Stimulated activated naive CD8-positive, alpha-beta T cell treated with anti-CD3 and anti-CD28 coated beads, Interleukin-15, amount 100 ng/mL, for 72 hours (primary cell): Measurements from ENCODE around the gene TNFRSF1A.

Experiments
- ATAC-seq: fragments of 150-1000 bp; cut with Tn5 transposase; 2 replicates; pipeline ENCODE4 v1.10.0; 2021; ENCODE audit warnings: mild to moderate bottlenecking, moderate library complexity
- DNase-seq, 2 donors: peaks; one replicate each; pipeline ENCODE4 v3.0.0; 2021 to 2022
- H3K27ac Mint-ChIP-seq, 2 donors: one replicate each; pipeline ENCODE4 v1.8.0; 2022; ENCODE audit warnings: mild to moderate bottlenecking in 2 of 2, mixed read lengths in 2 of 2, moderate library complexity in 2 of 2
- H3K27me3 Mint-ChIP-seq: one replicate; pipeline ENCODE4 v1.8.0; 2022; ENCODE audit warnings: mixed read lengths
- H3K4me1 Mint-ChIP-seq: one replicate; pipeline ENCODE4 v1.8.0; 2022; ENCODE audit warnings: mild to moderate bottlenecking, mixed read lengths
- H3K4me3 Mint-ChIP-seq, 2 donors: one replicate each; pipeline ENCODE4 v1.8.0; 2022; ENCODE audit warnings: mild to moderate bottlenecking in 2 of 2, mixed read lengths in 2 of 2, moderate library complexity in 1 of 2
- H3K9me3 Mint-ChIP-seq, 2 donors: one replicate each; pipeline ENCODE4 v1.8.0; 2022; ENCODE audit warnings: mixed read lengths in 2 of 2

Gene TNFRSF1A

DNA sequence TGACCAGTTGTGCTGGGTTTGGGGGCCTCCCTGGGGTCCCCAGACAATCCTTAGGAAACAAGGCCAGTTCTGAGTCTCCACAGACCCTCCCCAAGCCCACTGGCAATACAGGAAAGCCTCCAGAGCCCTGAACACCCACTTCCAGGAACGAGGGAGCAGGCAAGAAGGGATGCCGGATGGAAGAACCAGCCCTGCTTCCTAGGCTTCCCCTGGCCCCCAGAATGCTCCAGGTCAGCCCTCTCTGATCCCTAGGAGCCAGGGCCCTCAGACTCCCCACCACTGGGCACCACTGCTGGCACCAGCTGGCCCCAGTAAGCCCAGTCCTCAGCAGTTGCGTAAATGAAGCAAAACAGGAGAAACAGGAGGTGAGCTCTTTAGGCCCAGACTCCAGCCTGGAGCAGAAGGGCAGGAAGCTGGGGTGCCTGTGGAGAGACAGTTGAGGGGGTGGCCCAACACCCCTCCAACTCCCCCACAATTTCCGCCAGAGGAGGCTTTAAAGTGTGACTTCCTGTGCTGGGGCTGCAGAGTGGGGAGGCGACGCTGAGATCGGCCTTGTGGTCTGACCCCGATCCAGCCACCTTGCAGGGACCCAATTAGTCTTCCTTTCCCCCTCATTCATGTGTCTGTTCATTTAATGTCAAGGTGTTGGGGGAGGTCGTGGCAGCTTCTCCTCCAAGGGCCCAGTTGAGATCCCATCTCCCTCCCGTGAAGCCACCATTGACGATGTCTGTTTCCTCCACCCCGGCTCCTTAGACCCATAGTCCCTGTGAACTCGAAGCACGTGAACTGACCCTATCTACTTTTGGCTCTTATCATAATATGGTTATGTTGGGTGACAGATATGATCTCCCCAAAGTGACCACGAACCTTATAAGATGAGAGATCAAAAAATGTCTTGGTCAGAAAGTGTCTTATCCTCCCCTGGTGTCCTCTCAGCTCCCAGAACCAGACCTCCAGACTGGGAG, 4.7 kb downstream of the TNFRSF1A start:
- ATAC-seq (peak; percentile 15), DNase-seq (peak in 1 of 2 donors; percentile 51)
- Mint-ChIP-seq H3K27me3 (no peaks in the 10 kb centered on the region), H3K4me1 (peaks cover 6% of the 10 kb centered on the region), H3K27ac (peak overlapping the region in 1 of 2 donors; percentile 81), H3K4me3 (no peak overlapping the region), H3K9me3 (no peaks in the 10 kb centered on the region)

DNA sequence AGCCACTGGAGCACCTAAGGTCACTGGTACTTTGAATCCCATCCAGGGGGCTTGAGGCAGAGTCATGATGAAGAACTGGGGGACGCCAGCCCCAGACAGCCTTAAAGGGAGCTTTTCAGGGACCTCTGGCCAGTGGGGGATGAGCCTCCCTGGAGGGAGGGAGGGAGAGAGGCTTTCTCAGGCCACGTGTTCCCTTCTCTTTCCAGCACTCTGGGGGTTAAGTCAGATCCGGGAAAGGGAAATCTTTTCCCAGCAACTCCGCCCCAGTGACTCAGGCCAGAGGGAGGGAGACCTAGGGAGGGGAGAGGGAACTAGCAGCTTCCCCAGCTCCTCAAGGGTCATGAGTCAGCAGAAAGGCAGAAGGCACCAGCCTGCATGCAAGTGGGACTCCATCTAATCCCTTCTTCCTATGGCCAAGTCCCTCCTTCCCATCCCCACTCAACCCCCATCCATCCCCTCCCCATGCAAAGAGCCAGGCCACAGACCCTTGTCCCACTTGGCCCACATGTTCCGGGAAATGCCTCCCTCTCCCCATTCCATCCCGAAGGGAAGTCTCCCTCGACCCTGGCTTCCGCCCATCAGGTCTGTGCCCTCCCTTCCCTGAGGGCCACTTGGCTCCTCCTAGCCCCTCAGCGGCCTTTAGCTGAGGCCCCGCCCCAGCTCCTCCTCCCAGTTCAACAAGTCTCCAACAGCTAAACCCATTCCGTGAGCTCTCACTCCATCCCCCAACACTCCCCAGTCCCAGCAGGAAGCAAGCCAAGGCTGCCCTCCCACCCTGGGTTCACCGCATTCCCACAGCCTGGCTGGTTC, 5.6 kb downstream of the TNFRSF1A start:
- Mint-ChIP-seq H3K9me3 (no peaks in the 10 kb centered on the region), H3K4me3 (no peak overlapping the region), H3K27ac (peak overlapping the region in 1 of 2 donors; percentile 92), H3K4me1 (peaks cover 4% of the 10 kb centered on the region), H3K27me3 (no peaks in the 10 kb centered on the region)
- DNase-seq = peak; percentile 53 to 61
- peak; percentile 40 for ATAC-seq

DNA sequence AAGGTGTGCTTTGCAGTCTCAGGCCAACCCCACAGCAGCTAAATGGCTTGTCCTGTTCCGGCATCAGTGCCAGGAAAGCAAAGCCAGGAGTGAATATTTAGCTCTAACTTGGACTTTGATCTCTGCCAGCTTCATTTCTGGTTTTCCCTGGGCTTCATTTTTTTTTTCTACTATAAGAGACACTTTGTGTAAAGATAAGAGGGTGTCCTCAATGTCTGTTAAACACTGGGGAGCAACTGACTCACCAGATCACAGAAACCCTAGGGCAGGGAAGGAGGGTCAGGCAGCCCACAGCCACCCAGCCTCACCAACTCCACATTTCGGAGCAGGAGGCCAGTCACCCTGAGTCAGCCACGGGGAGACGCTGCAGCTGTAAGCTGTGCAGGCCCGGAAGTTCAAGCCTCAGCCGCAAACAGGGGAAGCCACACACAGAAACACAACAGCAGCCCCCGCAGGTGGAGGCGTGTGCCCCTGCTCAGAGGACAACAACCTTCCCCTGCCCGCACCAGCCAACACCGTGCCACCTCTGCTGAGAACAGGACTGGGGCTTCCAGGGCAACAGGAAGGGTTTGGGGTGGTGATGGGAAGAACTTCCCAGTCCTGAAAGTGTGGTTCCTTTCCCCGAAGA, 6.3 kb downstream of the TNFRSF1A start:
- no peaks in the 10 kb centered on the region for H3K9me3 Mint-ChIP-seq
- no peak overlapping the region for H3K4me3 Mint-ChIP-seq
- ATAC-seq (peak; percentile 85), DNase-seq (peak; percentile 83 to 88)
- H3K4me1 Mint-ChIP-seq = peaks cover 11% of the 10 kb centered on the region
- H3K27ac Mint-ChIP-seq = peak overlapping the region in 1 of 2 donors; percentile 86
- H3K27me3 Mint-ChIP-seq = no peaks in the 10 kb centered on the region

DNA sequence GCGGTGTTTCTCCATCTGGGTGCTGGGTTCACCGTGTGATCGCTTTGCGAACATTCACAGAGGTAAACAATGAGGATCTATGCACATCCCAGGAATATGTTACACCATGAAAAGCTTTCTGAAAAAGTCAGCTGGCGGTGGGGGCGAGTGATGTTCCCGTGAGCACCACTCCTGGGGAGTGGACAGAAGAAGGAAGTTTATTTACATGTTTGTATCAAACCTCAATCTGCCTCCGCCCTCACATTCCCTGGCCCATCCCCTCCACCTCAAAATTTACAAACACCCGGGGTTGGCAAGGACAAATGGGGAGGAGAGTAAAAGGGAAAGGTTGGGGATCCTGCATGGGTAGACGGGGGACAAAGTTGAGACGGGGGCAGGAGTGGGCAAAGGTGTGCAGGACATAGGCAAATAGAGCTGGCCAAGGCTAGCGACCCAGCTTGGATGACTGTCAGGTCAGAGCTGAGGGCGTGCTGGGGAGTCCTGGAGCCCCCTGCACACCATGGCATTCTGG, 6.9 kb downstream of the TNFRSF1A start:
- peaks cover 17% of the 10 kb centered on the region for H3K4me1 Mint-ChIP-seq
- H3K27ac Mint-ChIP-seq = peak overlapping the region in 1 of 2 donors; percentile 51
- DNase-seq = no peak
- no peak for ATAC-seq
- H3K27me3 Mint-ChIP-seq = no peaks in the 10 kb centered on the region
- no peaks in the 10 kb centered on the region for H3K9me3 Mint-ChIP-seq
- H3K4me3 Mint-ChIP-seq = no peak overlapping the region

DNA sequence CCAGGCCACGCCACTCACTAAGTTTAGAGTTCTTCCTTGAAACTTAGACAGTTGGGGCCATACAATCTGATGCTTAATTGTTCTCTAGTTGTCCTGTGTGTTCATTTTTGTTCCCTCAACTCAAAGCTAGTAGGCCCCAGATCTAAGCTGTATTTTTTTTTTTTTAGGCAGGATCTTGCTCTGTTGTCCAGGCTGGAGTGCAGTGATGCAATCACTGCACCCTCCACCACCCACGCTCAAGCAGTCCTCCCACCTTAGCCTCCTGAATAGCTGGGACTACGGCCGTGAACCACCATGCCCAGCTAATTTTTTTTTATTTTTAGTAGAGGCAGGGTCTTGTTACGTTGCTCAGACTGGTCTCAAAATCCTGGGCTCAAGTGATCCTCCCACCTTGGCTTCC, 7.5 kb downstream of the TNFRSF1A start:
- Mint-ChIP-seq H3K4me3 (peak overlapping the region; percentile 74 to 76), H3K27ac (no peak overlapping the region), H3K27me3 (no peaks in the 10 kb centered on the region), H3K4me1 (peaks cover 19% of the 10 kb centered on the region), H3K9me3 (no peaks in the 10 kb centered on the region)
- no peak for DNase-seq
- no peak for ATAC-seq

DNA sequence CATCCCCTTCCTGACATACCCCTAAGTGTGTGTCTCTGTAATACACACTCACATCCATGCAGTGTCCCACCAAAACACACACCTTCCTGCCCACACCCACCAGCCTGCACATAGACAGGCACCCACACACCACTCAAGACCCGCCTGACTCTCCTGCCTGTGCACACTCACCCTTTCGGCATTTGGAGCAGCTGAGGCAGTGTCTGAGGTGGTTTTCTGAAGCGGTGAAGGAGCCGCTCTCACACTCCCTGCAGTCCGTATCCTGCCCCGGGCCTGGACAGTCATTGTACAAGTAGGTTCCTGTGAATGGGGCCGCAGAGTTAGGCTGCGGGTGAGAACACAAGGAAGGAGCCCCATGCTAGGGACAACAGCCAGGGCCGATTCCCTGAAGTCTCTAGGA, 8.3 kb downstream of the TNFRSF1A start:
- ATAC-seq (peak; percentile 37), DNase-seq (peak in 1 of 2 donors; percentile 55)
- Mint-ChIP-seq H3K4me3 (peak overlapping the region; percentile 74 to 76), H3K27ac (peak overlapping the region in 1 of 2 donors; percentile 83), H3K27me3 (no peaks in the 10 kb centered on the region), H3K4me1 (peaks cover 20% of the 10 kb centered on the region), H3K9me3 (no peaks in the 10 kb centered on the region)

DNA sequence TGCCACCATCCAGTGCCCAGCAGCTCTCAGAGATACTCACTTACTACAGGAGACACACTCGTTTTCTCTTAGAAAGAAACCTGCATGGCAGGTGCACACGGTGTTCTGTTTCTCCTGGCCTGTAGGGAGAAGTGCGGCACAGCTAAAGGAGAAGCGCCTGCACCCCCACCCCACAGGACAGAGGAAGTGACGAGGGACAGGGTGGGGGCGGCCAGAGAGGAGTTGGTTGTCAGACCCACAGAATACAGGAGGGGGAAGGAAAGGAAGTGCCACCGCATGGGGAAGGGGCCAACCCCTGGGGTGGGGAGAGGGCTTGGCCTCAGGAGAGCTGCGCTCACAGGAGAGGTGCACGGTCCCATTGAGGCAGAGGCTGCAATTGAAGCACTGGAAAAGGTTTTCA, 8.8 kb downstream of the TNFRSF1A start:
- peak overlapping the region; percentile 74 to 76 for H3K4me3 Mint-ChIP-seq
- no peak for DNase-seq
- ATAC-seq = peak; percentile 10
- no peaks in the 10 kb centered on the region for H3K9me3 Mint-ChIP-seq
- H3K27me3 Mint-ChIP-seq = no peaks in the 10 kb centered on the region
- peaks cover 26% of the 10 kb centered on the region for H3K4me1 Mint-ChIP-seq
- peak overlapping the region; percentile 7 to 84 for H3K27ac Mint-ChIP-seq

DNA sequence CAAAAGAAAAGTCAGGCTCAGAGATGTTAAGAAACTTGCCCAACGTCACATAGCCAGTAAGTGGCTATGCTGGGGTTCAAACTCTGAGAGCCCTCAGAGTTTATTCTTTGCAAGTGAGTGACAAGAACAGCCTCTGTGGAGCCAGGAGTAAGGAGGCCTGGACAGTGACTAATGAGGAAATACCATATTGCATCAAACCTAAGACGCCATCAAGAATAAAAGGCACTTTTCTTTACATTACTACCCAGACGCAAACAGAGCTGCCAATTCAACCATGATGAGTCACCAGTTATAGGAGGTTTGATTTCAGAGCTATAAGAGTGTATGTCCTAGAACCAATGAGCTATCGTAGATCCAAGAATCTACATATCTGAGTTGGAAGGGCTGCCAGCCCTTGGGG, 9.4 kb downstream of the TNFRSF1A start:
- ATAC-seq (no peak), DNase-seq (no peak)
- H3K4me1 Mint-ChIP-seq = peaks cover 30% of the 10 kb centered on the region

DNA sequence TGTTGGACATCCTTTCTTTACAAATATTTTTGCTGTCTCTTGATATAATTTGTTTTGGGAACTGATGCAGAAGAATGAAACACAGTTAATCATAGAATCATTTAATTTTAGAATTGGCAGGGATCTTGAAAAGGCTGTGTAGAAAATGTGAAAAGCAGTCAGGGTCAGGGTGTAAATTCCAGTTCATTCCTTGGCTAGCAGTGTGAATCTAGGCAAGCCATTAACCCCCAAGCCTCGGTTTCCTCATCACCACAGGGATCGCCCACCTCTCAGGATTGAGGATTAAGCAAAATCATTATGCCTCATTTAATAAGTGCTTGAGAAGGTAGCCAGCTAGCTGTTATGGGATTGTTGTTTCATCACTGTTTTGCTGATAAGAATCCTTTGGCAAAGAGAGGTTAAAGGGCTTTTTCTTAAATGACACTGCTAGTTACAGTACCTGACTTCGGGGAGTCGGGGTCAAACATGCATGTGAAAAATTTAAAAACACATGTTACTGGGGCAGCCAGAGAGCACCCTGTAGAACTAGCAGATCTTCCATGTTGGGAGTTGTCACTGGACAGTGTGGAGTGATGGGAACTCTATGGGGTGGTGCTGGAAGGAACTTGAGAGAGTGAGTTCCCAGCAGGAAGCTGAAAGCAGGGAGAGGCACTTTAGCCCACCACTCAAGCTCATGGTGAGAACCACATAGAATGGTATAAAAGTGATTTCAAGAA, 10.7 kb downstream of the TNFRSF1A start:
- H3K9me3 Mint-ChIP-seq = no peaks in the 10 kb centered on the region
- no peak overlapping the region for H3K4me3 Mint-ChIP-seq

More for the DNA sequence above, 9.4 kb downstream of the TNFRSF1A start:
- no peaks in the 10 kb centered on the region for H3K9me3 Mint-ChIP-seq
- H3K27ac Mint-ChIP-seq = peak overlapping the region in 1 of 2 donors; percentile 84
- H3K4me3 Mint-ChIP-seq = peak overlapping the region; percentile 74 to 76
- H3K27me3 Mint-ChIP-seq = no peaks in the 10 kb centered on the region

DNA sequence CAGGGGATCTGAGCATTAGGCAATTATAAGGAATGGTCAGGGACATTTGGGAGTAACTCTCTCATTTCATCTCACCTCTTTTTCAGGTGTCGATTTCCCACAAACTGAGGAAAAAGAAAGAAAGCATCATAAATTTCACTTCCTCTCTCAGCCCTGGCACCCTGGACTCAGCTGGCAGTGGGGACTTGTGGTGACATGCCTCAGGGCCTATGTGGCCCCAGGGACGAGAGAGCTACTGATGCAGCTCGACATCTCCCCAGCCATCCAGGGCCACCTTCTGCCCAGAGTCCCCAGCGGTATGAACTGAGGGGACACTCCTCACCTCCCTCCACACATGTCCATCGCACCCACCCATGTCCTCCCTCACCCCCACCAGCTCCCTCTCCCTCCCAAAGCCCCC, 11.7 kb downstream of the TNFRSF1A start:
- H3K27ac Mint-ChIP-seq = peak overlapping the region; percentile 40 to 79
- H3K4me3 Mint-ChIP-seq = peak overlapping the region in 1 of 2 donors; percentile 9
- no peaks in the 10 kb centered on the region for H3K27me3 Mint-ChIP-seq
- ATAC-seq (no peak), DNase-seq (no peak)
- H3K9me3 Mint-ChIP-seq = no peaks in the 10 kb centered on the region
- H3K4me1 Mint-ChIP-seq = peaks cover 45% of the 10 kb centered on the region

More for the DNA sequence above, 10.7 kb downstream of the TNFRSF1A start:
- ATAC-seq = no peak
- no peaks in the 10 kb centered on the region for H3K27me3 Mint-ChIP-seq
- DNase-seq = no peak
- H3K27ac Mint-ChIP-seq = peak overlapping the region in 1 of 2 donors; percentile 61
- peaks cover 37% of the 10 kb centered on the region for H3K4me1 Mint-ChIP-seq

DNA sequence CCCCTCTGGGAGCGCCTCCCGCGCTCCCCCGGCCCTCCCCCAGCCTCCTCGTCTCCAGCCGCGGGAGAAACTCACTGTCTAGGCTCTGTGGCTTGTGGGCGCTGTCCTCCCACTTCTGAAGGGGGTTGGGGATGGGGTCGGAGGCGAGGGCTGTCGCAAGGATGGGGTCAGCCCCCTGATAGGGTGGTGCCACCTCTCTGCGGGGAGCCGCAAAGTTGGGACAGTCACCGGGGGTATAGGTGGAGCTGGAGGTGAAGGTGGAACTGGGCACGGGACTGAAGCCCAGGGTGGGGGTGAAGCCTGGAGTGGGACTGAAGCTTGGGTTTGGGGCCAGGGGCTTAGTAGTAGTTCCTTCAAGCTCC, 12.2 kb downstream of the TNFRSF1A start:
- DNase-seq (no peak), ATAC-seq (no peak)
- Mint-ChIP-seq H3K4me3 (no peak overlapping the region), H3K4me1 (peaks cover 50% of the 10 kb centered on the region), H3K9me3 (no peaks in the 10 kb centered on the region), H3K27ac (peak overlapping the region in 1 of 2 donors; percentile 24), H3K27me3 (no peaks in the 10 kb centered on the region)

DNA sequence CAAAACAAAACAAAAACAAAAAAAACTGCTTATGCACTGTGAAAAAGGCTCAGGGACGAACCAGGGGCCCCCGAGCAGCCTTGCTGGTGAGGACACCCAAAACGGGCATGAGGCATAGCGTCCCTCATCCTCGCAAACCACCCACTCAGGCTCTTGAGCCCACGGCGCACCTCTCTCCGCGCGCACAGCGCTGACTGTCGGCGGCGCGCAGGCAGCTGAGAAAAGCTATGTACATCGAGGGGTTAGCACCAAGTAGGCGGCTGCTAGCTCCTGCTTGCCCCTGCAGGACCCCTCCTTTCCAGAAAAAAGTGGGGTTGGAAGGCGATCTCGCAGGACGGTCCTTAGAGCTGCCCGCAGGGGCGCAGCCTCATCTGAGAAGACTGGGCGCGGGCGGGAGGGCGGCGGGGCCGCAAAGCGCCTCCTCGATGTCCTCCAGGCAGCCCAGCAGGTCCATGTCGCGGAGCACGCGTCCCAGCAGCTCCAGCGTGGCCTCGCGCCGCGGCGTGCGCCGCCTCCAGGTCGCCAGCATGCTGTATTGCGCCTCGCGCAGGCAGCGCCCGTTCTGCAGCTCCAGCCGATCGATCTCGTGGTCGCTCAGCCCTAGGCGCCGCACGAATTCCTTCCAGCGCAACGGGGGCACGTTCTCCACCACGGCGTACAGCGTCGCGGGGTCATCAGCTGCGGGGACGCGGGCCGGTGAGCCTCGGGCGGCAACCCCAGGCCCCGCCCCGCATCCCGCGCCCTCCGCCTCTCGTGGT, 12.8 kb downstream of the TNFRSF1A start:
- DNase-seq (no peak), ATAC-seq (peak; percentile 22)
- no peak overlapping the region for H3K4me3 Mint-ChIP-seq
- no peaks in the 10 kb centered on the region for H3K9me3 Mint-ChIP-seq
- H3K27me3 Mint-ChIP-seq = no peaks in the 10 kb centered on the region
- H3K27ac Mint-ChIP-seq = no peak overlapping the region
- peaks cover 56% of the 10 kb centered on the region for H3K4me1 Mint-ChIP-seq

DNA sequence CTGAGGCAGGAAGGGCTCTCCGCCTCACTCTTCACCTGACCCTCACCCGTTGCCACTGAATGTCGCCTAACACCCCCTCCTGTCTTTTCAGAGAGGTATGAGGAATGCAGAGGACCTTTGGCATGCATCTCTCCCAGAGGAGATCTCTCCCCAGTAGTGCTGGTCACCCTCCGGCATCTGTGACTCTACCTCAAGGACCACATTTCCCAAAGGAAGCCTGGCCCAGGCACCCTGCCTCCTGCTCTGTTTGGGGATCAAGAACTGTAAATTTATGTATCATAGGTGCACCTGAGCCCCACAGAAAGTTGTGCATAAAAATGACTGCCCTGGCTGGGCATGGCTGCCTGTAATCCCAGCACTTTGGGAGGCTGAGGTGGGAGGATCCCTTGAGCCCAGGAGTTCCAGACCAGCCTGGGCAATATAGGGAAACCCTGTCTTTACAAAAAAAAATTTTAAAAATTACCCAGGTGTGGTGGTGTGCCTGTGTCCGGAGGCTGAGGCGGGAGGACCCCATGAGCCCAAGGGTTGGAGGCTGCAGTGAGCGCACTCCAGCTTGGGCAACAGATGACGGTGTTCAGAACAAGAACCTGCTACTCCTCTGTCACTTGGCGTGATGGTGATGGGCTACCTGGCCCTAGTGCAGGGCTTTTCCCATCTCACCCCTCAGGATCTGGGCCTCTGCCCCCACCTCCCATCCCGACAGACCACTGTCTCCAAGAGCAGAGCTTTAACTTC, 13.7 kb downstream of the TNFRSF1A start:
- H3K27ac Mint-ChIP-seq = no peak overlapping the region
- no peaks in the 10 kb centered on the region for H3K27me3 Mint-ChIP-seq
- H3K4me3 Mint-ChIP-seq = no peak overlapping the region
- no peak for ATAC-seq
- H3K9me3 Mint-ChIP-seq = no peaks in the 10 kb centered on the region
- H3K4me1 Mint-ChIP-seq = peaks cover 65% of the 10 kb centered on the region
- no peak for DNase-seq
